Psoas muscle (tissue), 8 donors: Measurements from ENCODE around the gene LITAFD. TPM values are rescaled to one million over a fixed set of nuclear protein-coding genes. Genes with fewer than 3 reads are reported as not detected.

Experiments
- ATAC-seq, 4 donors: fragments of 200-7000 bp; cut with Tn5 transposase; one replicate each; pipeline ENCODE4 v1.9.1; 2020; ENCODE audit warnings: moderate library complexity in 3 of 4, mild to moderate bottlenecking in 2 of 4
- DNase-seq, 2 donors: peaks; one replicate each; pipeline ENCODE4 v3.0.0-alpha.2; 2020
- H3K27ac ChIP-seq: fragments of 200-600 bp; one replicate; pipeline ENCODE4 v1.8.0; 2022
- H3K27me3 ChIP-seq, 3 donors: fragments of 200-600 bp in 1 of 3; one replicate each; pipeline versions ENCODE4 v1.6.1 to v1.8.0; 2013 to 2022; ENCODE audit warnings: low read length in 2 of 3, mild to moderate bottlenecking in 2 of 3, moderate library complexity in 1 of 3; ENCODE audit not compliant: insufficient read depth in 3 of 3
- H3K36me3 ChIP-seq, 2 donors: fragments of 200-600 bp in 1 of 2; one replicate each; pipeline versions ENCODE4 v1.6.1 to v1.8.0; 2013 to 2022; ENCODE audit warnings: low read depth in 1 of 2, mild to moderate bottlenecking in 1 of 2, moderate library complexity in 1 of 2; ENCODE audit not compliant: insufficient read depth in 1 of 2
- H3K4me1 ChIP-seq: fragments of 200-600 bp; one replicate; pipeline ENCODE4 v1.8.0; 2022
- H3K4me3 ChIP-seq: fragments of 200-600 bp; one replicate; pipeline ENCODE4 v1.8.0; 2022; ENCODE audit warnings: mild to moderate bottlenecking
- H3K9me3 ChIP-seq: fragments of 200-600 bp; one replicate; pipeline ENCODE4 v1.8.0; 2022
- WGBS, 3 donors: extraction: QIAGEN DNeasy Blood & Tissue Kit; methylation state at CpG; one replicate each; pipeline versions ENCODE4 v1.1.6 to v1.1.7; 2013; 5-methylcytosine and 5-hydroxymethylcytosine counted together
- intact Hi-C, 2 donors: fragments of 100-400 bp; cut with DNase I; formaldehyde crosslinking; loops; one replicate each; pipeline versions ENCODE4 v1.11.0 to v1.14.2; 2022
- polyA plus RNA-seq, 3 donors: library from polyadenylated mRNA; stranded (reverse); fragments of 200-250 nt; gene quantifications; one replicate each; pipeline ENCODE4 v1.2.3, GENCODE V29; 2013
- total RNA-seq, 4 donors: library from RNA; stranded (reverse); fragmentation: NEBNext Ultra II Directional in 2 of 4; extraction: Animal tissue kit (Norgen Biotek cat#: 25700) in 2 of 4; gene quantifications; one replicate each; pipeline versions ENCODE4 v1.2.1 to v1.2.4, GENCODE V29; 2021 to 2023
- TF ChIP-seq, protein P1 (sequence below): fragments of 200-600 bp; IDR thresholded peaks from one replicate; pipeline ENCODE4 v1.8.0; 2022; ENCODE audit warnings: antibody characterized with exemption
- donor health status: healthy with polysubstance abuse.
- donor health status: DM: no; HTN: no; CAD: no; lungs with moderate emphysema.
- donor health status: Bipolar disorder and iron deficiency.
- donor health status: healthy.
- donor health status: DM: yes; HTN: yes; CAD: no.
- donor health status: DM: no; HTN: no; CAD: no.
- donor health status: DM: no; HTN: no; CAD: no.
- donor health status: DM: yes; HTN: yes; CAD: no.

The LITAFD gene
- total and polyA plus RNA-seq, 7 donors, result not detected

DNA sequence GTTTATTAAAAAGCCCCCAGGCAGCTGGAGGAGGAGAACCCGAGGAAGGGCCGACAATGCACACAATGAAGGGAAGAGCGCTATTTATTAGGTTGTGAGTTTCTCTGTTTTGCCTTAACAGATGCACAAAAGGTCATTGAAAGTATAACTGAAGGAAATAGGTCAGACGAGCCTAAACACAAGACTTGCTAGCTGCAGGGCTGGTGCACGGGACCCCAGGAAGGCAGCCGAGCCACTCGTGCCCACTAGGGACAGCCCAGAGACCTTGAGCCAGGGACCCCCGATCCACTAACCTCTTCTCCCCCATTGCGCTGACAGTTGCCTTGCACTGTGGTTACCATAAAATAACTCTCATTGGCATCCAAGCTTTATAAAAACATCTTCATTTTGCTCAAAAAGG, 11.3 kb downstream of the LITAFD start:
- no peaks in the 10 kb centered on the region for H3K9me3 ChIP-seq

DNA sequence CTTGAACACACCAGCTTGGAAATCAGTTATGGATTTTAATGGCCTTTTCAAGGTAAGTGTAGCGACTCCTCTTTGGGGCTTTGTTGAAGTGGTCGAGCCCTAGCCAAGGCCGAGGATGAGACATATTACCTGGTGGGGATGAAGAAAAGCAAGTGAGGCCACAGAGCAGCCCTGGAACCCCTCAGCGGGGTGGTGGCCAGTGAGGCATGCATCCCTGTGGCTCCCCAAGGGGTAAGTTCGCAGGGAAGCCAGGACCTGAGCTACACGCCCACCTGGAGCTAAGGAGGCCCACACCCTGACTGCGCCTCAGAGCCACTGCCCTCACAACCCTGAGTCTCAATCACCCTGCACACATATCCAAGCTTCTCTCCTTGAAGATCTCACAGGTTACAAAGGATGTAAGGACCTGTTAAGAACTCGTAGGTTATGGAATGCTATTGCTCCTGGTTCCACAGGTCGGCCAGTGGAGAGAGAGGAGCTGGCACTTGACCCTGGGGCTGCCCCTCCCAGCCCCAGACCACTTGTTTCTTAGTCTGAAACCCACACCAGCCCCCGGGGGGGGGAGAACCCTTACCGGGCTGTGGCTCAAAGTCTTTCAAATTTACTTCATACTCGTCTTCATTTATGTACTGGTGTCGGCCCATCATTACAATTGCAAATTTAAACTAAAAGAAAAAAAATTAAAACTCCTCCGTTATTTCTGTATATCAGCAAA, 12.0 kb downstream of the LITAFD start:
- TF ChIP-seq, protein P1, sequence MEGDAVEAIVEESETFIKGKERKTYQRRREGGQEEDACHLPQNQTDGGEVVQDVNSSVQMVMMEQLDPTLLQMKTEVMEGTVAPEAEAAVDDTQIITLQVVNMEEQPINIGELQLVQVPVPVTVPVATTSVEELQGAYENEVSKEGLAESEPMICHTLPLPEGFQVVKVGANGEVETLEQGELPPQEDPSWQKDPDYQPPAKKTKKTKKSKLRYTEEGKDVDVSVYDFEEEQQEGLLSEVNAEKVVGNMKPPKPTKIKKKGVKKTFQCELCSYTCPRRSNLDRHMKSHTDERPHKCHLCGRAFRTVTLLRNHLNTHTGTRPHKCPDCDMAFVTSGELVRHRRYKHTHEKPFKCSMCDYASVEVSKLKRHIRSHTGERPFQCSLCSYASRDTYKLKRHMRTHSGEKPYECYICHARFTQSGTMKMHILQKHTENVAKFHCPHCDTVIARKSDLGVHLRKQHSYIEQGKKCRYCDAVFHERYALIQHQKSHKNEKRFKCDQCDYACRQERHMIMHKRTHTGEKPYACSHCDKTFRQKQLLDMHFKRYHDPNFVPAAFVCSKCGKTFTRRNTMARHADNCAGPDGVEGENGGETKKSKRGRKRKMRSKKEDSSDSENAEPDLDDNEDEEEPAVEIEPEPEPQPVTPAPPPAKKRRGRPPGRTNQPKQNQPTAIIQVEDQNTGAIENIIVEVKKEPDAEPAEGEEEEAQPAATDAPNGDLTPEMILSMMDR, result no peak
- Histone ChIP-seq H3K27ac (no peak overlapping the region), H3K9me3 (no peaks in the 10 kb centered on the region), H3K36me3 (peaks cover 16 to 99% of the 10 kb centered on the region in 2 donors), H3K4me3 (no peak overlapping the region), H3K4me1 (peaks cover 11% of the 10 kb centered on the region), H3K27me3 (no peaks in the 10 kb centered on the region)
- no peak for DNase-seq
- 85 to 89% (median 86%) methylated on average over 14 of the region's 14 CpGs for WGBS, 3 donors
- intact Hi-C loops, result loop anchor here in 1 of 2 donors (5.0 to 10.0 kb wide), 2 partner anchors 113 to 221 kb away; no protein-coding TSS in a partner anchor
- no peak for ATAC-seq

More for the DNA sequence above, 11.3 kb downstream of the LITAFD start:
- peak overlapping the region; percentile 30 for H3K27ac ChIP-seq
- peaks cover 14% of the 10 kb centered on the region for H3K4me1 ChIP-seq
- TF ChIP-seq, protein P1, result no peak
- WGBS, 3 donors, result 81 to 86% (median 83%) methylated on average over 9 of the region's 9 CpGs
- no peak overlapping the region for H3K4me3 ChIP-seq
- peaks cover 11 to 92% of the 10 kb centered on the region in 2 donors for H3K36me3 ChIP-seq
- ATAC-seq (no peak), DNase-seq (no peak)
- H3K27me3 ChIP-seq, result no peaks in the 10 kb centered on the region
- intact Hi-C loops, result loop anchor here in 1 of 2 donors (5.0 to 10.0 kb wide), 2 partner anchors 114 to 221 kb away; no protein-coding TSS in a partner anchor

DNA sequence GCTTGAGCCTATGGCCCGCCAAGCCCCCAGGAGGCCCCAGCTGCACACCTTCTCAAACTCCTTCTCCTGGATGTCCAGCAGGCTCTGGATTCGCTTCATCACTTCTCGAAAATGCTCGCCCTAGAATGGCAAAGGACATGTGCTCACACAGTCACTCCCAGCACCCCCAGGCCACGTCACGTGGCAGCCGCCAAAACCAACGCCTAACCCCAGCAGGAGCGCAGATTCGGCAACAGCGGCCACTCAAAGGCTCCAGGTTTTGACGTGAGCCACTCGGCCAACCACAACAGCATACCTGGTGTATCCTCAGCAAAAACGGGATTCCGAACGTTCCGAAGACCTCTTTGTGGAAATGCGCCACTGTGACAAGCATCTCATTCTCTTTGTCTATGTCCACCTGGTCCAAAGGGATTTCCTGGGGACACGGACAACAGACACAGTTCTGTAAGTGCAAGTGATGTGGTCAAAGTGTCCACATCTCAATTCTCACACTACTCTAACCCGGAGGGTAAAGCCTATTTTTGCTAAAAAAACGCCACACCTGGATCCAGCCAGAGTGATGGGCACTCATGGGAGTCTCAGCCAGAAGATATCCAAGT, 12.7 kb downstream of the LITAFD start:
- H3K36me3 ChIP-seq, result peaks cover 16 to 100% of the 10 kb centered on the region in 2 donors
- DNase-seq, result no peak

DNA sequence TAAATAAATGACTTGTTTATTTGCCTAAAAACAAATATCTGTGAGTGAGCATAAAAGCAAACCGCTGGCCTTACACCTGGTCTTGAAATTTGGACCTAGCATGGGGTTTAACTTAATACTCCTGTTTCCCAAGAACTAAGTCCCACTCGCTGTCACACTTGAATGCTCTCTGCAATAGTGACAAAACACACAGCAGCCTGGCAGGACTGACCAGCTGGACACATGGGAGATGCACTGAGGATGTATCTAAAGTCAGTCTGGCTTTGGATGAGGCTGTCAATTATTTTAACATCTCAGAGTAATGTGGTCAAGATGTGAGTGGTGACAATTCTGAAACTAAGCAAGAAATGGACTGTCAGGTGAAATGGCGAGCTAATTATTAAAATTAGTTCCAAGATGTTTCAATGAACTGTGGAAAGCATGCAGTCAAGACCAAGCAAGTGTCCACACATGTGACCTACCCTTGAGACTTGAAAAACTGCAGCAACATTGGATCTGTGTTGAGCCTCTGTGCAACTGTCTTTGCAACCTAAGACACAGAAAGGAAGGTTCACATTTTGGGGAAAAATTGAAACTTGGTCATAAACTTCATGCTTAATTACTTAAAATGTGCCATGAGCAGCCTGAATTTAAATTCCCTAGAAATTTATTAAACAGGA, 16.6 kb downstream of the LITAFD start:
- no peak for ATAC-seq
- 91 to 98% (median 94%) methylated on average over 3 of the region's 3 CpGs for WGBS, 3 donors
- H3K4me3 ChIP-seq, result no peak overlapping the region
- no peak overlapping the region for H3K27ac ChIP-seq
- H3K27me3 ChIP-seq, result no peaks in the 10 kb centered on the region
- no peaks in the 10 kb centered on the region for H3K9me3 ChIP-seq
- intact Hi-C loops, result loop anchor here in 1 of 2 donors (10.0 kb wide), 1 partner anchor 216 kb away; no protein-coding TSS in a partner anchor
- TF ChIP-seq, protein P1, result no peak
- no peaks in the 10 kb centered on the region for H3K4me1 ChIP-seq
- peaks cover 26 to 100% of the 10 kb centered on the region in 2 donors for H3K36me3 ChIP-seq
- no peak for DNase-seq

More for the DNA sequence above, 12.7 kb downstream of the LITAFD start:
- TF ChIP-seq, protein P1, result no peak
- Histone ChIP-seq H3K9me3 (no peaks in the 10 kb centered on the region), H3K4me3 (no peak overlapping the region), H3K27ac (no peak overlapping the region), H3K4me1 (peaks cover 11% of the 10 kb centered on the region), H3K27me3 (no peaks in the 10 kb centered on the region)
- ATAC-seq, result no peak
- intact Hi-C loops, result loop anchor here in 1 of 2 donors (5.0 to 10.0 kb wide), 2 partner anchors 112 to 220 kb away; no protein-coding TSS in a partner anchor
- 92 to 97% (median 96%) methylated on average over 21 of the region's 21 CpGs for WGBS, 3 donors
